HepG2 (cell line): ENCODE measurements around the gene RALY. TPM values are rescaled to one million over a fixed set of nuclear protein-coding genes. Genes with fewer than 3 reads are reported as not detected.

Experiments
- ATAC-seq: fragments of 200-7000 bp; cut with Tn5 transposase; 3 replicates; pipeline ENCODE4 v1.9.1; 2020; ENCODE audit warnings: mild to moderate bottlenecking, moderate library complexity
- BruUV-seq: library from RNA; stranded (reverse); fragments of 400-500 nt; replicated peaks from 2 replicates; lab custom pipeline; 2021; lab: Mats Ljungman, UMichigan
- CTCF ChIA-PET: fragments of 300-600 bp; formaldehyde crosslinking; extraction: SDS; loops from one replicate; lab custom pipeline; 2021; ENCODE audit warnings: low total read pairs, inconsistent platforms, low intra/inter-chr PET ratio; lab: Yijun Ruan, JAX
- POLR2A ChIA-PET: fragments of 350-600 bp; sonication (Branson Sonifier 250); formaldehyde crosslinking; loops from one replicate; lab custom pipeline; 2020; ENCODE audit warnings: antibody characterized with exemption, inconsistent platforms; lab: Yijun Ruan, JAX
- DNase-seq: peaks from one replicate; pipeline ENCODE4 v3.0.0-alpha.2; 2015; ENCODE audit warnings: low spot score
- FAIRE-seq: peaks from 3 replicates; lab custom pipeline; 2011; peaks lifted over from hg19 to GRCh38; lab: Jason Lieb, UNC
- H2AFZ ChIP-seq: one replicate; pipeline ENCODE4 v1.6.1; 2011; ENCODE audit warnings: low read length, inconsistent platforms
- H3K27ac ChIP-seq: fragments of 300-600 bp; 3 replicates; pipeline ENCODE4 v1.8.0; 2011; ENCODE audit warnings: mixed run types, mild to moderate bottlenecking, mixed read lengths, low read length, inconsistent platforms; ENCODE audit not compliant: insufficient read depth; ENCODE audit errors: extremely low read length
- H3K27me3 ChIP-seq, 2 experiments: fragments of 200-600 bp in 1 of 2; 2 replicates in 1 of 2; 3 replicates in 1 of 2; pipeline versions ENCODE4 v1.6.0 to v1.8.0; 2011; ENCODE audit warnings: low read length in 2 of 2, mild to moderate bottlenecking in 2 of 2, moderate library complexity in 2 of 2, inconsistent platforms in 1 of 2; ENCODE audit not compliant: insufficient read depth in 2 of 2, control insufficient read depth in 1 of 2
- H3K36me3 ChIP-seq, 2 experiments: fragments of 200-600 bp in 1 of 2; replicated peaks in 1 of 2; 2 replicates in 1 of 2; 3 replicates in 1 of 2; pipeline versions ENCODE4 v1.5.1 to v1.8.0; 2011; ENCODE audit warnings: low read length in 2 of 2, inconsistent platforms in 1 of 2; ENCODE audit not compliant: insufficient read depth in 2 of 2, control insufficient read depth in 1 of 2
- H3K4me1 ChIP-seq: 2 replicates; pipeline ENCODE4 v1.5.1; 2012; ENCODE audit warnings: low read length, inconsistent platforms; ENCODE audit not compliant: insufficient read depth
- H3K4me2 ChIP-seq: 2 replicates; pipeline ENCODE4 v1.6.0; 2011; ENCODE audit warnings: low read depth, low read length, inconsistent platforms
- H3K4me3 ChIP-seq, 3 experiments: fragments of 200-600 bp in 1 of 3; sonication (generic), shearing (Covaris generic) in 1 of 3; replicated peaks in 1 of 3; 2 replicates each; pipeline ENCODE4 v1.5.1; 2011 to 2016; ENCODE audit warnings: low read length in 3 of 3, inconsistent platforms in 2 of 3, low read depth in 2 of 3, mild to moderate bottlenecking in 2 of 3, control low read depth in 1 of 3, mixed read lengths in 1 of 3; ENCODE audit not compliant: insufficient read depth in 1 of 3
- H3K79me2 ChIP-seq: one replicate; pipeline ENCODE4 v1.6.1; 2011; ENCODE audit warnings: low read length, inconsistent platforms; ENCODE audit not compliant: insufficient read depth
- H3K9ac ChIP-seq: 2 replicates; pipeline ENCODE4 v1.6.0; 2011; ENCODE audit warnings: mild to moderate bottlenecking, low read depth, low read length, inconsistent platforms; ENCODE audit not compliant: insufficient read depth
- H3K9me3 ChIP-seq: 2 replicates; pipeline ENCODE4 v1.5.1; 2012; ENCODE audit warnings: mild to moderate bottlenecking, low read length
- H4K20me1 ChIP-seq: 2 replicates; pipeline ENCODE4 v1.6.0; 2011; ENCODE audit warnings: inconsistent platforms, mild to moderate bottlenecking, low read length, moderate library complexity; ENCODE audit not compliant: insufficient read depth
- CHD4 ChIP-seq: fragments of 200-600 bp; sonication (generic); IDR thresholded peaks from 2 replicates; pipeline ENCODE4 v1.7.0; 2017; ENCODE audit warnings: mild to moderate bottlenecking, low read length, borderline replicate concordance
- E2F1 ChIP-seq: sonication (generic); formaldehyde crosslinking; IDR thresholded peaks from 2 replicates; pipeline ENCODE4 v1.5.0; 2020; ENCODE audit warnings: missing genetic modification reagents
- HNF1B ChIP-seq: sonication (generic); formaldehyde crosslinking; IDR thresholded peaks from 2 replicates; pipeline ENCODE4 v1.5.1; 2020; ENCODE audit warnings: mild to moderate bottlenecking, moderate library complexity, missing genetic modification reagents
- MYPOP ChIP-seq: sonication (generic); formaldehyde crosslinking; IDR thresholded peaks from 2 replicates; pipeline ENCODE4 v1.8.1; 2023; ENCODE audit warnings: mild to moderate bottlenecking, moderate library complexity, missing genetic modification reagents
- RARA ChIP-seq: IDR thresholded peaks from 2 replicates; pipeline ENCODE4 v1.6.1; 2016; ENCODE audit warnings: missing genetic modification reagents, missing compliant biosample characterization
- THAP8 ChIP-seq: sonication (generic); formaldehyde crosslinking; IDR thresholded peaks from 2 replicates; pipeline ENCODE4 v1.5.1; 2020; ENCODE audit warnings: missing genetic modification reagents, mild to moderate bottlenecking, borderline replicate concordance
- ZMYM3 ChIP-seq: sonication (generic); formaldehyde crosslinking; IDR thresholded peaks from 2 replicates; pipeline ENCODE4 v1.5.1; 2020; ENCODE audit warnings: mild to moderate bottlenecking, missing genetic modification reagents
- ZNF501 ChIP-seq: sonication (generic); formaldehyde crosslinking; IDR thresholded peaks from 2 replicates; pipeline ENCODE4 v1.5.1; 2020; ENCODE audit warnings: mild to moderate bottlenecking, moderate library complexity, missing genetic modification reagents
- ZNF629 ChIP-seq: sonication (generic); formaldehyde crosslinking; conservative IDR thresholded peaks from 2 replicates; pipeline ENCODE4 v1.5.0; 2020; ENCODE audit warnings: missing genetic modification reagents
- ZNF746 ChIP-seq: sonication (generic); formaldehyde crosslinking; IDR thresholded peaks from 2 replicates; pipeline ENCODE4 v1.8.0; 2022; ENCODE audit warnings: mild to moderate bottlenecking, missing genetic modification reagents
- ZNF766 ChIP-seq: sonication (generic); formaldehyde crosslinking; IDR thresholded peaks from 2 replicates; pipeline ENCODE4 v1.5.0; 2020; ENCODE audit warnings: missing genetic modification reagents, borderline replicate concordance
- WGBS: methylation state at CpG from one replicate; pipeline ENCODE4 v1.1.6; 2017; ENCODE audit warnings: low lambda C conversion rate; 5-methylcytosine and 5-hydroxymethylcytosine counted together
- in situ Hi-C: cut with HindIII; loops from 2 replicates; pipeline ENCODE4 v1.10.0; 2017; ENCODE audit warnings: low pct_unique_long_range_greater_than_20kb; ENCODE audit not compliant: extremely low pct_ligation_motif_present
- intact Hi-C: fragments of 100-400 bp; cut with micrococcal nuclease; formaldehyde crosslinking; loops from one replicate; pipeline ENCODE4 v1.10.0; 2022; ENCODE audit not compliant: unreplicated experiment
- polyA plus RNA-seq, 8 experiments: library from polyadenylated mRNA; depleted of rRNA in 3 of 8; stranded (reverse) in 7 of 8; unstranded in 1 of 8; fragments of >200 nt; fragmentation: Illumina TruSeq in 4 of 8; extraction: Trizol in 4 of 8; gene quantifications; 2 replicates each; pipeline versions ENCODE4 v1.2.1 to v1.2.3, GENCODE V29; 2011 to 2016; ENCODE audit warnings: low read depth in 4 of 8, missing spikeins in 1 of 8, mixed read lengths in 1 of 8; ENCODE audit not compliant: insufficient read depth in 1 of 8
- total RNA-seq, 5 experiments: library from RNA; depleted of rRNA; stranded (reverse); fragments of >200 nt; fragmentation: Illumina TruSeq; extraction: Trizol; gene quantifications; 2 replicates each; pipeline ENCODE4 v1.2.3, GENCODE V29; 2016; ENCODE audit warnings: low read depth in 1 of 5

RALY gene
- total and polyA plus RNA-seq, 2 of the 13 experiments (the other 11 are each of a cell fraction or from before 2014, with no cell fraction given), result 178 to 186 TPM

DNA sequence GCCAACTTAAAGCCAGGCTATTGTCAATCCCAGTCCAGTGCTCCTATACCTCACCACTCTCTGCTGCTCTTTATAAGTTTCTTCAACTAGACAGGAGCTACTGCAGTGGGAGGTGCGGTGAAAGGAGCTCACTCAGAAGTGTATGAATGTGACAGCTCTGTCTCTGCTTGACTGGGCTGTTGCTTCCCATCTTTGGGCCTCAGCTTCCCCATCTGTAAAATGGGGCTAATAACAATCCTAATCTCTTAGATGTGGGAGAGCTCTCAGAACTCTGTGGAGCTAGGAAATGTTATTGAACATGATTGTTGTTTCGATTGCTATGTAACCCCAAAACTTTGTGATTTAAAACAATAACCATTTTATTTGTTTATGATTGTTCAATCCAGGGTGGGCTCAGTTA is 8.4 kb upstream of the RALY start:
- no peak overlapping the region for H3K9ac ChIP-seq
- H3K36me3 ChIP-seq, result no peaks in the 10 kb centered on the region
- BruUV-seq, result no TSS peak
- no peak for DNase-seq
- no peaks in the 10 kb centered on the region for H3K9me3 ChIP-seq
- no peak for ATAC-seq
- TF ChIP-seq ZMYM3 (CRISPR knock-in tag) (0 out of 2 replicates have a peak, but pooled peaks have one; percentile 32), E2F1 (CRISPR knock-in tag) (no peak), ZNF629 (CRISPR knock-in tag) (peak; percentile 82), MYPOP (CRISPR knock-in tag) (no peak), ZNF746 (no peak), RARA (CRISPR knock-in tag) (no peak), THAP8 (CRISPR knock-in tag) (no peak), CHD4 (peak; percentile 62; the same call in 1 of the 2 replicates), HNF1B (CRISPR knock-in tag) (no peak), ZNF501 (CRISPR knock-in tag) (no peak), ZNF766 (no peak)
- no peaks in the 10 kb centered on the region for H3K79me2 ChIP-seq
- POLR2A ChIA-PET, result interaction anchor here (4.2 kb wide), 1 partner anchor 7 kb away, joined by 27 read pairs; no protein-coding TSS in a partner anchor
- H3K4me3 ChIP-seq, result no peak overlapping the region
- no peak for FAIRE-seq
- in situ Hi-C loops (no loop called here), intact Hi-C loops (no loop called here)
- CTCF ChIA-PET, result no interaction called here
- H3K27ac ChIP-seq, result no peak overlapping the region
- H3K27me3 ChIP-seq, result peaks cover 0 to 6% of the 10 kb centered on the region in 2 experiments; a peak in 1 of 5 replicates
- H4K20me1 ChIP-seq, result no peaks in the 10 kb centered on the region
- no peak overlapping the region for H2AFZ ChIP-seq
- no peak overlapping the region for H3K4me2 ChIP-seq
- WGBS, result 69% methylated on average over 2 of the region's 2 CpGs
- H3K4me1 ChIP-seq, result peaks cover 2% of the 10 kb centered on the region; the same call in 1 of the 2 replicates
